H1 (cell line): Measurements from ENCODE around the gene KLHL9. TPM values are rescaled to one million over a fixed set of nuclear protein-coding genes. Genes with fewer than 3 reads are reported as not detected.

ENCODE experiments used
- CTCF ChIA-PET: fragments of 300-600 bp; sonication (Branson Sonifier 250); formaldehyde crosslinking; loops from one replicate; lab custom pipeline; 2021; ENCODE audit not compliant: partially characterized antibody; lab: Charles Lee
- POLR2A ChIA-PET: fragments of 300-600 bp; sonication (Branson Sonifier 250); formaldehyde crosslinking; loops from one replicate; lab custom pipeline; 2021; ENCODE audit warnings: inconsistent platforms; ENCODE audit not compliant: partially characterized antibody; lab: Charles Lee
- DNase-seq, 2 experiments: peaks; one replicate each; pipeline versions ENCODE4 v3.0.0 to v3.0.0-alpha.2; 2010 to 2022; ENCODE audit warnings: low spot score in 2 of 2, low read depth in 1 of 2, mixed read lengths in 1 of 2
- FAIRE-seq: peaks from 2 replicates; lab custom pipeline; 2011; peaks lifted over from hg19 to GRCh38; lab: Jason Lieb, UNC
- H2AFZ ChIP-seq: 2 replicates; pipeline ENCODE4 v1.8.1; 2012; ENCODE audit warnings: low read length, inconsistent platforms
- H2AK5ac ChIP-seq: 2 replicates; pipeline ENCODE4 v1.6.1; 2013; ENCODE audit warnings: low read depth, low read length
- H2BK120ac ChIP-seq: replicated peaks from 2 replicates; pipeline ENCODE3; 2013; ENCODE audit warnings: low read depth, low read length, inconsistent platforms
- H2BK12ac ChIP-seq: 2 replicates; pipeline ENCODE4 v1.6.1; 2013; ENCODE audit warnings: low read depth, low read length
- H2BK15ac ChIP-seq: 2 replicates; pipeline ENCODE4 v1.6.1; 2013; ENCODE audit warnings: low read length
- H2BK20ac ChIP-seq: 2 replicates; pipeline ENCODE4 v1.6.1; 2013; ENCODE audit warnings: low read length
- H2BK5ac ChIP-seq: 2 replicates; pipeline ENCODE4 v1.6.1; 2013; ENCODE audit warnings: low read depth, low read length
- H3K14ac ChIP-seq: 2 replicates; pipeline ENCODE4 v1.6.1; 2013; ENCODE audit warnings: inconsistent platforms; ENCODE audit not compliant: insufficient read length
- H3K18ac ChIP-seq: 2 replicates; pipeline ENCODE4 v1.6.1; 2013; ENCODE audit warnings: low read length; ENCODE audit errors: extremely low read depth
- H3K23ac ChIP-seq: 2 replicates; pipeline ENCODE4 v1.6.1; 2013; ENCODE audit warnings: inconsistent platforms; ENCODE audit not compliant: insufficient read length
- H3K23me2 ChIP-seq: 2 replicates; pipeline ENCODE4 v1.6.1; 2013; ENCODE audit warnings: low read depth, low read length
- H3K27ac ChIP-seq: 2 replicates; pipeline ENCODE4 v1.6.1; 2011; ENCODE audit warnings: low read depth, low read length, inconsistent platforms
- H3K27me3 ChIP-seq, 4 experiments: replicated peaks in 1 of 4; 1 replicate in 1 of 4; 2 replicates in 3 of 4; pipeline versions ENCODE4 v1.6.1 to v1.8.1; 2011 to 2013; ENCODE audit warnings: low read length in 3 of 4, mild to moderate bottlenecking in 3 of 4, inconsistent platforms in 2 of 4, mixed read lengths in 2 of 4, moderate library complexity in 1 of 4; ENCODE audit not compliant: control insufficient read depth in 3 of 4, insufficient read depth in 3 of 4; ENCODE audit errors: extremely low read depth in 1 of 4
- H3K36me3 ChIP-seq, 4 experiments: 2 replicates each; pipeline versions ENCODE4 v1.6.1 to v1.8.1; 2011 to 2013; ENCODE audit warnings: mild to moderate bottlenecking in 4 of 4, low read length in 3 of 4, moderate library complexity in 2 of 4, control low read depth in 1 of 4, inconsistent platforms in 1 of 4; ENCODE audit not compliant: insufficient read depth in 4 of 4, control insufficient read depth in 2 of 4
- H3K4ac ChIP-seq: replicated peaks from 2 replicates; pipeline ENCODE3; 2013; ENCODE audit warnings: low read length, low read depth, mixed read lengths, inconsistent platforms; ENCODE audit not compliant: insufficient read length
- H3K4me1 ChIP-seq, 4 experiments: replicated peaks in 1 of 4; 1 replicate in 1 of 4; 2 replicates in 3 of 4; pipeline versions ENCODE4 v1.6.1 to v1.8.1; 2011 to 2013; ENCODE audit warnings: low read length in 3 of 4, inconsistent platforms in 2 of 4, mixed read lengths in 1 of 4; ENCODE audit not compliant: insufficient read depth in 4 of 4, control insufficient read depth in 3 of 4
- H3K4me2 ChIP-seq, 2 experiments: 2 replicates each; pipeline versions ENCODE4 v1.6.1 to v1.8.1; 2011 to 2013; ENCODE audit warnings: low read depth in 2 of 2, low read length in 2 of 2, control low read depth in 1 of 2, inconsistent platforms in 1 of 2, mild to moderate bottlenecking in 1 of 2; ENCODE audit not compliant: insufficient read depth in 1 of 2
- H3K4me3 ChIP-seq, 4 experiments: fragments of 200-600, 300-600 bp in 1 of 4; sonication (generic), shearing (Covaris generic), sonication (Bioruptor Twin) in 1 of 4; 2 replicates each; pipeline versions ENCODE4 v1.5.1 to v1.8.1; 2011 to 2016; ENCODE audit warnings: low read length in 4 of 4, low read depth in 3 of 4, control low read depth in 2 of 4, inconsistent platforms in 2 of 4, mild to moderate bottlenecking in 2 of 4, mixed read lengths in 1 of 4, moderate library complexity in 1 of 4; ENCODE audit not compliant: insufficient read depth in 2 of 4; ENCODE audit errors: extremely low read depth in 1 of 4
- H3K56ac ChIP-seq: replicated peaks from 2 replicates; pipeline ENCODE3; 2013; ENCODE audit warnings: low read depth, mild to moderate bottlenecking, mixed read lengths, low read length, inconsistent platforms; ENCODE audit not compliant: insufficient read length
- H3K79me1 ChIP-seq: 2 replicates; pipeline ENCODE4 v1.6.1; 2013; ENCODE audit warnings: low read depth, low read length, control low read depth
- H3K79me2 ChIP-seq, 2 experiments: 2 replicates each; pipeline versions ENCODE4 v1.6.1 to v1.8.1; 2012 to 2013; ENCODE audit warnings: low read length in 2 of 2, mild to moderate bottlenecking in 2 of 2, inconsistent platforms in 1 of 2; ENCODE audit not compliant: insufficient read depth in 2 of 2, control insufficient read depth in 1 of 2
- H3K9ac ChIP-seq, 4 experiments: replicated peaks in 1 of 4; 1 replicate in 1 of 4; 2 replicates in 3 of 4; pipeline versions ENCODE4 v1.6.1 to v1.8.1; 2011 to 2013; ENCODE audit warnings: low read depth in 3 of 4, low read length in 3 of 4, control low read depth in 2 of 4, mild to moderate bottlenecking in 2 of 4, moderate library complexity in 2 of 4, inconsistent platforms in 1 of 4; ENCODE audit errors: extremely low read depth in 1 of 4
- H3K9me3 ChIP-seq, 2 experiments: 2 replicates each; pipeline versions ENCODE4 v1.6.1 to v1.8.1; 2012 to 2013; ENCODE audit warnings: mild to moderate bottlenecking in 2 of 2, moderate library complexity in 2 of 2, control low read depth in 1 of 2, inconsistent platforms in 1 of 2, low read depth in 1 of 2, low read length in 1 of 2, mixed read lengths in 1 of 2; ENCODE audit not compliant: insufficient read depth in 2 of 2
- H4K20me1 ChIP-seq, 2 experiments: replicated peaks in 1 of 2; 2 replicates each; pipeline versions ENCODE3 to v1.8.1; 2011 to 2013; ENCODE audit warnings: inconsistent platforms in 2 of 2, low read length in 2 of 2, mild to moderate bottlenecking in 1 of 2; ENCODE audit not compliant: insufficient read depth in 2 of 2, control insufficient read depth in 1 of 2
- H4K5ac ChIP-seq: 2 replicates; pipeline ENCODE4 v1.6.1; 2013; ENCODE audit warnings: low read length, low read depth, mixed read lengths, inconsistent platforms; ENCODE audit not compliant: insufficient read length
- H4K8ac ChIP-seq: 2 replicates; pipeline ENCODE4 v1.8.0; 2013; ENCODE audit warnings: mild to moderate bottlenecking, moderate library complexity, low read length, inconsistent platforms; ENCODE audit not compliant: insufficient read depth; ENCODE audit errors: extremely low read depth
- H4K91ac ChIP-seq: replicated peaks from 2 replicates; pipeline ENCODE3; 2013; ENCODE audit warnings: low read length, mixed read lengths, inconsistent platforms; ENCODE audit not compliant: insufficient read length
- WGBS, 2 experiments: shearing (Covaris generic) in 1 of 2; methylation state at CpG; one replicate each; pipeline versions ENCODE4 v1.1.6 to v1.1.7; 2013 to 2015; ENCODE audit warnings: low lambda C conversion rate in 2 of 2, mixed read lengths in 2 of 2, inconsistent platforms in 1 of 2, low coverage in 1 of 2, missing lambda C conversion rate in 1 of 2; ENCODE audit not compliant: insufficient replicate concordance in 2 of 2, insufficient coverage in 1 of 2, insufficient read length in 1 of 2; ENCODE audit errors: extremely low coverage in 1 of 2, missing lambda C conversion rate in 1 of 2; 5-methylcytosine and 5-hydroxymethylcytosine counted together
- polyA plus RNA-seq, 7 experiments: library from polyadenylated mRNA; depleted of rRNA in 3 of 7; stranded (reverse) in 5 of 7; unstranded in 2 of 7; fragments of >200 nt in 5 of 7; fragments of 200-250 nt in 2 of 7; gene quantifications; 1 replicate in 5 of 7; 2 replicates in 1 of 7; 4 replicates in 1 of 7; pipeline versions ENCODE4 v1.2.1 to v1.2.3, GENCODE V29; 2011 to 2013; ENCODE audit warnings: missing spikeins in 2 of 7, mixed read lengths in 2 of 7
- total RNA-seq: library from RNA; stranded (reverse); fragmentation: NEBNext Ultra II Directional; extraction: Animal tissue kit (Norgen Biotek cat#: 25700); gene quantifications from 2 replicates; pipeline ENCODE4 v1.2.1, GENCODE V29; 2021
- TF ChIP-seq, protein P1 (sequence below): IDR thresholded peaks from 2 replicates; pipeline ENCODE4 v1.6.1; 2011; ENCODE audit warnings: low read length, improper control_type of control experiment
- TF ChIP-seq, protein P2 (sequence below), 3 experiments: IDR thresholded peaks; 1 replicate in 2 of 3; 2 replicates in 1 of 3; pipeline versions ENCODE4 v1.5.1 to v1.6.1; 2011; ENCODE audit warnings: low read length in 3 of 3, mild to moderate bottlenecking in 3 of 3, inconsistent platforms in 2 of 3, low read depth in 1 of 3, moderate library complexity in 1 of 3; ENCODE audit not compliant: insufficient read depth in 1 of 3; ENCODE audit errors: control extremely low read depth in 1 of 3

The KLHL9 gene
- total and polyA plus RNA-seq, 2 of the 8 experiments (the other 6 are each of a cell fraction or from before 2014, with no cell fraction given) = 4.9 to 15.7 TPM

DNA sequence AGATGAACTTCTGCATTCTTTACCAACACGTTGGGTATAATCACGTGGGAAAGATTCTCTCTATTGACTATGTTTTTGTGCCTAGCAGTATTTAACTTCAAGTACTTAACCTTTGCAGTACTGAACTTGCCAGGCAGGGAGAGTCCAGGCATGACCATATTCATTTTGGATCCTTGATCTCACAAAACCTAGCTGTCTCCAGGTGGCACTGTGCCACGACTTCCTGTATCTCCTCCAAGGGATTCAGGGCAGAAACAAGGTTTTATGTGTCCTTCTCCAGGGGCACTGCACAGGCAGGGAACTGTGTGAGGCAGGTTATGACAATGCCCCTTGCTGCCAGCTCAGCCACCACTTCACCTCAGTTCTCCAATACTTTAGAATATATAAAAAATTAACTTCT is 18.3 kb downstream of the KLHL9 start:
- CTCF ChIA-PET = interaction anchor here (0.9 to 3.3 kb wide), 8 partner anchors 12 to 139 kb away, joined by 3 to 19 read pairs (median 4); partner anchors contain the start of gene IFNA5

More for the DNA sequence above, 18.3 kb downstream of the KLHL9 start:
- DNase-seq = no peak
- Histone ChIP-seq H3K27ac (no peak overlapping the region), H2BK15ac (no peak overlapping the region), H3K23me2 (no peaks in the 10 kb centered on the region), H3K56ac (no peak overlapping the region), H2BK5ac (no peak overlapping the region), H4K8ac (no peak overlapping the region), H2AFZ (no peak overlapping the region), H3K27me3 (no peaks in the 10 kb centered on the region), H2BK20ac (no peak overlapping the region), H3K9me3 (no peaks in the 10 kb centered on the region), H2BK120ac (no peak overlapping the region), H3K18ac (no peak overlapping the region), H3K4ac (no peak overlapping the region), H4K20me1 (no peaks in the 10 kb centered on the region), H3K79me2 (no peaks in the 10 kb centered on the region), H3K79me1 (no peaks in the 10 kb centered on the region), H3K9ac (no peak overlapping the region), H4K5ac (no peak overlapping the region), H3K4me1 (no peaks in the 10 kb centered on the region), H3K14ac (no peak overlapping the region), H2AK5ac (no peak overlapping the region), H2BK12ac (no peak overlapping the region), H3K4me2 (no peak overlapping the region), H3K36me3 (no peaks in the 10 kb centered on the region), H4K91ac (no peak overlapping the region), H3K4me3 (no peak overlapping the region), H3K23ac (no peak overlapping the region)
- WGBS, 2 experiments = 60% methylated on average over 3 of the region's 3 CpGs; no CpG with 5 or more reads in 1 of the 2 experiments
- TF ChIP-seq, protein P1, sequence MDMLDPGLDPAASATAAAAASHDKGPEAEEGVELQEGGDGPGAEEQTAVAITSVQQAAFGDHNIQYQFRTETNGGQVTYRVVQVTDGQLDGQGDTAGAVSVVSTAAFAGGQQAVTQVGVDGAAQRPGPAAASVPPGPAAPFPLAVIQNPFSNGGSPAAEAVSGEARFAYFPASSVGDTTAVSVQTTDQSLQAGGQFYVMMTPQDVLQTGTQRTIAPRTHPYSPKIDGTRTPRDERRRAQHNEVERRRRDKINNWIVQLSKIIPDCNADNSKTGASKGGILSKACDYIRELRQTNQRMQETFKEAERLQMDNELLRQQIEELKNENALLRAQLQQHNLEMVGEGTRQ = no peak
- TF ChIP-seq, protein P2, sequence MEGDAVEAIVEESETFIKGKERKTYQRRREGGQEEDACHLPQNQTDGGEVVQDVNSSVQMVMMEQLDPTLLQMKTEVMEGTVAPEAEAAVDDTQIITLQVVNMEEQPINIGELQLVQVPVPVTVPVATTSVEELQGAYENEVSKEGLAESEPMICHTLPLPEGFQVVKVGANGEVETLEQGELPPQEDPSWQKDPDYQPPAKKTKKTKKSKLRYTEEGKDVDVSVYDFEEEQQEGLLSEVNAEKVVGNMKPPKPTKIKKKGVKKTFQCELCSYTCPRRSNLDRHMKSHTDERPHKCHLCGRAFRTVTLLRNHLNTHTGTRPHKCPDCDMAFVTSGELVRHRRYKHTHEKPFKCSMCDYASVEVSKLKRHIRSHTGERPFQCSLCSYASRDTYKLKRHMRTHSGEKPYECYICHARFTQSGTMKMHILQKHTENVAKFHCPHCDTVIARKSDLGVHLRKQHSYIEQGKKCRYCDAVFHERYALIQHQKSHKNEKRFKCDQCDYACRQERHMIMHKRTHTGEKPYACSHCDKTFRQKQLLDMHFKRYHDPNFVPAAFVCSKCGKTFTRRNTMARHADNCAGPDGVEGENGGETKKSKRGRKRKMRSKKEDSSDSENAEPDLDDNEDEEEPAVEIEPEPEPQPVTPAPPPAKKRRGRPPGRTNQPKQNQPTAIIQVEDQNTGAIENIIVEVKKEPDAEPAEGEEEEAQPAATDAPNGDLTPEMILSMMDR (IDR thresholded peaks at IDR 0.05; ENCODE audit: control extremely low read depth in 1 of 3, insufficient read depth in 1 of 3, low read depth in 1 of 3, low read length in 3 of 3) = peak in 2 of 3 experiments; percentile 2 to 9; a peak in 3 of 4 replicates
- POLR2A ChIA-PET = no interaction called here
- FAIRE-seq = no peak
